Hepatocyte (in vitro differentiated cells): ENCODE data around the gene RASSF3.

ENCODE experiments used
- CTCF ChIP-seq: fragments of 200-600 bp; sonication (generic); IDR thresholded peaks from 2 replicates; pipeline ENCODE4 v1.5.1; 2016; ENCODE audit warnings: antibody characterized with exemption, mild to moderate bottlenecking; ENCODE audit not compliant: poor library complexity
- EZH2 ChIP-seq: fragments of 200-600 bp; sonication (generic); IDR thresholded peaks from 2 replicates; pipeline ENCODE4 v1.6.1; 2016; ENCODE audit warnings: antibody characterized with exemption, mild to moderate bottlenecking, borderline replicate concordance

- TF ChIP-seq CTCF (no peak), EZH2 (no peak)
These were observed 50.1 kb downstream of the RASSF3 start for GRCh38 chr12:64660237-64661018.
